ENCODE results near the gene SERPINA1.
"Not testable (repeated sequence)": the region's sequence is repeated elsewhere in the genome, so short reads cannot be mapped to it uniquely, and the experiment has no call there.

- not testable (repeated sequence) for TF ChIP-seq CREB1 (CRISPR knock-in tag; IDR thresholded peaks at IDR 0.05); CTCF (IDR thresholded peaks at IDR 0.05); ATF2 (CRISPR knock-in tag; IDR thresholded peaks at IDR 0.05; ENCODE audit: borderline replicate concordance, low read depth); NFE2L1 (CRISPR knock-in tag; IDR thresholded peaks at IDR 0.05); ZSCAN18 (CRISPR knock-in tag; IDR thresholded peaks at IDR 0.05); SOX15 (CRISPR knock-in tag; IDR thresholded peaks at IDR 0.05); NR3C1 (CRISPR knock-in tag; conservative IDR thresholded peaks at IDR 0.05; ENCODE audit: low read depth); FOXP1 (CRISPR knock-in tag; IDR thresholded peaks at IDR 0.05; ENCODE audit: borderline replicate concordance)
These were observed 18.5 kb downstream of the SERPINA1 start for GRCh38 chr14:94369766-94370523.
